Activated CD8-positive, alpha-beta T cell treated with anti-CD3 and anti-CD28 coated beads for 36 hours (primary cell): ENCODE results near the gene FBP1. TPM values are rescaled to one million over a fixed set of nuclear protein-coding genes. Genes with fewer than 3 reads are reported as not detected.
"Not testable (repeated sequence)": the region's sequence is repeated elsewhere in the genome, so short reads cannot be mapped to it uniquely, and the experiment has no call there.

ENCODE experiments used
- ATAC-seq: fragments of 200-7000 bp; cut with Tn5 transposase; one replicate; pipeline ENCODE4 v1.10.0; 2021; ENCODE audit warnings: mild to moderate bottlenecking, moderate library complexity
- CTCF ChIA-PET: fragments of 350-600 bp; sonication (Branson Sonifier 250); formaldehyde crosslinking; loops from one replicate; lab custom pipeline; 2021; ENCODE audit warnings: antibody characterized with exemption; lab: Charles Lee
- POLR2A ChIA-PET: fragments of 350-600 bp; sonication (Branson Sonifier 250); formaldehyde crosslinking; loops from one replicate; lab custom pipeline; 2021; ENCODE audit warnings: antibody characterized with exemption; lab: Charles Lee
- DNase-seq: peaks from one replicate; pipeline ENCODE4 v3.0.0-alpha.2; 2020
- H3K27ac Mint-ChIP-seq: one replicate; pipeline ENCODE4 v1.8.0; 2021; ENCODE audit warnings: mild to moderate bottlenecking, mixed read lengths
- H3K27me3 Mint-ChIP-seq: one replicate; pipeline ENCODE4 v1.8.0; 2021; ENCODE audit warnings: mixed read lengths
- H3K36me3 Mint-ChIP-seq: one replicate; pipeline ENCODE4 v1.8.0; 2021; ENCODE audit warnings: low read depth, mixed read lengths
- H3K4me1 Mint-ChIP-seq: one replicate; pipeline ENCODE4 v1.8.0; 2021; ENCODE audit warnings: low read depth, mixed read lengths
- H3K4me3 Mint-ChIP-seq: one replicate; pipeline ENCODE4 v1.8.0; 2021; ENCODE audit warnings: mild to moderate bottlenecking, moderate library complexity, mixed read lengths
- H3K9me3 Mint-ChIP-seq: one replicate; pipeline ENCODE4 v1.8.0; 2021; ENCODE audit warnings: mixed read lengths
- CTCF ChIP-seq: fragments of 200-600 bp; IDR thresholded peaks from one replicate; pipeline ENCODE4 v1.8.0; 2022; ENCODE audit warnings: antibody characterized with exemption, mild to moderate bottlenecking
- intact Hi-C: fragments of 100-400 bp; cut with micrococcal nuclease; formaldehyde crosslinking; loops from one replicate; pipeline ENCODE4 v1.10.0; 2022
- total RNA-seq, 2 experiments: library from RNA; stranded (reverse); gene quantifications; one replicate each; pipeline ENCODE4 v1.2.3, GENCODE V29; 2021

FBP1 gene
- total RNA-seq, 2 experiments from 2014 or later: 1.2 to 1.4 TPM

GRCh38 chr9:94567271-94567670 is 72.0 kb downstream of the FBP1 start:
- H3K4me3 Mint-ChIP-seq: no peak overlapping the region
- H3K27me3 Mint-ChIP-seq: peaks cover 6% of the 10 kb centered on the region
- peaks cover 2% of the 10 kb centered on the region for H3K9me3 Mint-ChIP-seq
- H3K27ac Mint-ChIP-seq: no peak overlapping the region
- intact Hi-C loops: no loop called here
- ChIA-PET CTCF (no interaction called here), POLR2A (no interaction called here)
- DNase-seq (no peak), ATAC-seq (no peak)
- TF ChIP-seq CTCF: no peak
- H3K4me1 Mint-ChIP-seq: no peaks in the 10 kb centered on the region
- H3K36me3 Mint-ChIP-seq: no peaks in the 10 kb centered on the region

- no peak overlapping the region for H3K4me3 Mint-ChIP-seq
- DNase-seq: no peak
- H3K9me3 Mint-ChIP-seq: peaks cover 2% of the 10 kb centered on the region
- no peak overlapping the region for H3K27ac Mint-ChIP-seq
- no peak for TF ChIP-seq CTCF
- peaks cover 6% of the 10 kb centered on the region for H3K27me3 Mint-ChIP-seq
- intact Hi-C loops: no loop called here
- H3K4me1 Mint-ChIP-seq: no peaks in the 10 kb centered on the region
- H3K36me3 Mint-ChIP-seq: no peaks in the 10 kb centered on the region
- POLR2A ChIA-PET: no interaction called here
- ATAC-seq: no peak
- CTCF ChIA-PET: no interaction called here
Observed at GRCh38 chr9:94566550-94566949, 72.8 kb downstream of the FBP1 start.

GRCh38 chr9:94564279-94564678 is 75.0 kb downstream of the FBP1 start:
- DNase-seq, H3K27ac Mint-ChIP-seq, H3K4me3 Mint-ChIP-seq, ATAC-seq, H3K4me1 Mint-ChIP-seq, H3K9me3 Mint-ChIP-seq, intact Hi-C loops, H3K36me3 Mint-ChIP-seq, CTCF ChIA-PET, POLR2A ChIA-PET, H3K27me3 Mint-ChIP-seq: not testable (repeated sequence)

GRCh38 chr9:94563548-94563947 is 75.8 kb downstream of the FBP1 start:
- H3K27ac Mint-ChIP-seq: no peak overlapping the region
- ChIA-PET POLR2A (no interaction called here), CTCF (no interaction called here)
- peaks cover 7% of the 10 kb centered on the region for H3K27me3 Mint-ChIP-seq
- no peak for TF ChIP-seq CTCF
- no peaks in the 10 kb centered on the region for H3K36me3 Mint-ChIP-seq
- peaks cover 2% of the 10 kb centered on the region for H3K9me3 Mint-ChIP-seq
- DNase-seq: no peak
- intact Hi-C loops: no loop called here
- no peak overlapping the region for H3K4me3 Mint-ChIP-seq
- no peaks in the 10 kb centered on the region for H3K4me1 Mint-ChIP-seq
- ATAC-seq: no peak

DNA sequence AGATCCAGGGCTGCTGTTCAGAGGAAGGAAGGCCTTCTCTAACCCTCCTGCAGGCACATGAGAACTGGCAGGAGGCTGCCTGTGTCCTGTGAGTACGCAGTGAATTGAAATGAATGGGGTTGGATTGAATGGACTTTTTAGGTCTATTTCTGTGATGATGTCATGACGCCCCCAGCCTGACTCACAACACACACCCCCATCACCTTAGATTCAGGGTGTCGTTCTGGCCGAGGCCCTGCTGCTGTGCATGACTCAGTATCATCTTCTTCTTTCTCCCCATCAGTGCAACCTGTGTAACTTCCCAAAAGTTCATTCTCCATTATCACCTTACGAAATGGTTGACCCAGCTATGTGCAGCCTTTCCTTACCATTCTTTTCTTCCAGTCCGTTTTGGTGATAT is 79.1 kb downstream of the FBP1 start:
- intact Hi-C loops: no loop called here
- H3K4me3 Mint-ChIP-seq: no peak overlapping the region
- DNase-seq (peak; percentile 20), ATAC-seq (peak; percentile 39)
- no peak for TF ChIP-seq CTCF
- no peaks in the 10 kb centered on the region for H3K4me1 Mint-ChIP-seq
- H3K9me3 Mint-ChIP-seq: peaks cover 2% of the 10 kb centered on the region
- peaks cover 7% of the 10 kb centered on the region for H3K27me3 Mint-ChIP-seq
- ChIA-PET POLR2A (no interaction called here), CTCF (no interaction called here)
- H3K27ac Mint-ChIP-seq: no peak overlapping the region
- no peaks in the 10 kb centered on the region for H3K36me3 Mint-ChIP-seq

DNA sequence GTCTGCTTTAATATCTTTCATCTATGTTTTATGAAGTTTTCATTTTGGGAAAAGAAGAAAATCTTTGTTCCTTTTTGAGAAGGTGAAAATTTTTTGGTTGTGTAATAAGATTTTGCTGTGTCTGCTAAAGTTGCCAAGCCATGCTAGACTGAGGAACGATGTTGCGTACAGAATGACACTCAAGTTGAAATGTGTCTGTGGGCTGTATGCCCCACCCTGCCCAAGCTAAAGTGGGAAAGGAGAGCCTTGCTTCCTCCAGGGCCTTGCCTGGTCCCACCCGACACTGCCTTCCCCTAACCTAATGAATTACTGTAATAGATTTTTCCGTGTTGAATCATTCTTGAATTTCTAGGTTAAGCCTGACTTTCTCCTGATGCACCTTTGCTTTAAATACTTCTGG is 81.9 kb downstream of the FBP1 start:
- TF ChIP-seq CTCF: no peak
- no peaks in the 10 kb centered on the region for H3K4me1 Mint-ChIP-seq

More for the DNA sequence above, 81.9 kb downstream of the FBP1 start:
- Mint-ChIP-seq H3K4me3 (no peak overlapping the region), H3K27ac (no peak overlapping the region), H3K27me3 (peaks cover 1% of the 10 kb centered on the region), H3K36me3 (no peaks in the 10 kb centered on the region), H3K9me3 (no peaks in the 10 kb centered on the region)
- intact Hi-C loops: no loop called here
- POLR2A ChIA-PET: no interaction called here
- CTCF ChIA-PET: no interaction called here
- ATAC-seq (no peak), DNase-seq (no peak)
